ENCODE results near the gene TMEM119. TPM values are rescaled to one million over a fixed set of nuclear protein-coding genes. Genes with fewer than 3 reads are reported as not detected.

Gene TMEM119
- total RNA-seq, 1 experiment from 2014 or later = 1.4 TPM

Other genes starting within 250 kb of the TMEM119 start
- 3.5 and 5.3 TPM in 2 replicates for gene FICD, start 82.8 kb downstream of the TMEM119 start, total RNA-seq (2014; rRNA removed; shearing (Covaris generic))
- gene SART3, start 36.9 kb downstream of the TMEM119 start, total RNA-seq (2014; rRNA removed; shearing (Covaris generic)) = 43.2 and 44.8 TPM in 2 replicates
- 119 and 124 TPM in 2 replicates for gene ISCU, start 35.5 kb downstream of the TMEM119 start, total RNA-seq (2014; rRNA removed; shearing (Covaris generic))
- gene SELPLG, start 35.8 kb upstream of the TMEM119 start, total RNA-seq (2014; rRNA removed; shearing (Covaris generic)) = 2.8 and 3.4 TPM in 2 replicates
- 49.5 and 57.7 TPM in 2 replicates for gene CORO1C, start 133.4 kb upstream of the TMEM119 start, total RNA-seq (2014; rRNA removed; shearing (Covaris generic))

Data from H4 (cell line).